KOPT-K1 (cell line): ENCODE data around the gene FNBP1.

Source experiments
- H3K27ac ChIP-seq: fragments of 200-600 bp; sonication (generic); 2 replicates; pipeline ENCODE4 v1.5.1; 2016; ENCODE audit warnings: antibody characterized with exemption, mild to moderate bottlenecking, low read depth, low read length; ENCODE audit not compliant: poor library complexity, severe bottlenecking
- H3K36me3 ChIP-seq: fragments of 200-600 bp; sonication (generic); 2 replicates; pipeline ENCODE4 v1.5.1; 2017; ENCODE audit warnings: antibody characterized with exemption, mild to moderate bottlenecking, low read length, moderate library complexity; ENCODE audit not compliant: insufficient read depth
- H3K9me3 ChIP-seq: fragments of 200-600 bp; sonication (generic); 2 replicates; pipeline ENCODE4 v1.5.1; 2017; ENCODE audit warnings: antibody characterized with exemption, low read length, mild to moderate bottlenecking; ENCODE audit not compliant: insufficient read depth, poor library complexity, severe bottlenecking

FNBP1 gene

GRCh38 chr9:130054325-130054786 lies 11.4 kb upstream of the FNBP1 start:
- H3K9me3 ChIP-seq, result no peaks in the 10 kb centered on the region
- H3K36me3 ChIP-seq, result peaks cover 12% of the 10 kb centered on the region
- H3K27ac ChIP-seq, result peak overlapping the region; percentile 95

DNA sequence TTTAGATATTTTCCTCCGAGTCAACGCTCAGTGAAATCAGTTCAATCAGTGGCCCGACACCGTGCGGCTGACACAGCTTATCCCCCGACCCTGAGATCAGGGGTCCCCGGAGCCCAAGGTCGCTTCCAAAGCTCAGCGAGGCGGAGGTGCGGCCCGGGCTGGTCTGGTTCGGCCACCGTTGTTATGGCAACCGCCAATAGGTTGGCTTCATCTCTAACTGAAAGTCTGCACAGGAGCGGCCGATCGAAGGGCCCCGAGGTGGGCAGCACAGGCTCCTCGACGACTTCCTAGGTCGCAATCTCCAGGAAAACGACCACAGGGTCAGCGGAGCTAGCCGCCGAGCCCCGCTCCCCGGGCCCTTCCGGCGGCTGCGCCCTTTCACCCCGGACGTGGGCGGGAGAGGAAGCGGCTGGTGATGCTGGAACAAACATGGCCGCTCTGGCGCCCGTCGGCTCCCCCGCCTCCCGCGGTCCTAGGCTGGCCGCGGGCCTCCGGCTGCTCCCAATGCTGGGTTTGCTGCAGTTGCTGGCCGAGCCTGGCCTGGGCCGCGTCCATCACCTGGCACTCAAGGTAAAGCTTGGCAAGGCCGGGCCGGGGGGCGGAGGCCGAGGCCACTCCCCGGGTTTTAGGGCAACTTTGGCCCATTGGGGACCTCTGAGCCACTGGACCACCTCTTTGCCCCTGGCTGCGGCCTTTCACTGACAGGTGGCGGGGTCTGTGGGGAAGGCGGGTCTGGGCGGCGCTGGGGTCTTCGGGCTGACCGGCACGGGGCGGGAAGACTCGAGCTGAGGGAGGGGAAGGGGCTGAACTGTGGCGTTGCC lies 10.7 kb upstream of the FNBP1 start, which contains the start of gene GPR107:
Gene GPR107, plus strand, starts transcription at position 403 of the 821 bp plus-strand sequence. Its CDS starts 27 bp downstream, at position 430.
- Histone ChIP-seq H3K9me3 (no peaks in the 10 kb centered on the region), H3K36me3 (peaks cover 6% of the 10 kb centered on the region), H3K27ac (peak within 1 kb of the TSS; percentile 95)

GRCh38 chr9:130053109-130053503 lies 10.1 kb upstream of the FNBP1 start:
- Histone ChIP-seq H3K36me3 (no peaks in the 10 kb centered on the region), H3K27ac (peak overlapping the region; percentile 95), H3K9me3 (no peaks in the 10 kb centered on the region)

GRCh38 chr9:130051855-130052254 lies 8.9 kb upstream of the FNBP1 start:
- Histone ChIP-seq H3K36me3 (no peaks in the 10 kb centered on the region), H3K9me3 (no peaks in the 10 kb centered on the region), H3K27ac (no peak overlapping the region)

DNA sequence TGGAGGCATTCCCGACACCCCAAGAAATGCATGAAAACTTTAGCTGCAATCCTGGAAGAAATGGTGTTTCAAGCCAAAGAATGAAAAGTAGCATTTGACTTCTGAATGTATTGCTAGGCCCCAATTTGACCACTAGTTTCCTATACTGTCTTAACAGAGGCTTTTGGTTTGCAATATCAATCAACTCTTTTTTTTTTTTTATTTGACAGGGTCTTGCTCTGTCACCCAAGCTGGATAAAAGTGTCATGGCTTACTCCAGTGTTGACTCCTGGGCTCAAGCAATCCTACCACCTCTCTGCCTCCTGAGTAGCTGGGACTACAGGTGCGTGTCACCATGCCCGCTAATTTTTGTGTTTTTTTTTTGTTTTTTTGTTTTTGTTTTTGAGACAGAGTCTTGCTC lies 7.5 kb upstream of the FNBP1 start:
- no peaks in the 10 kb centered on the region for H3K36me3 ChIP-seq
- no peak overlapping the region for H3K27ac ChIP-seq
- H3K9me3 ChIP-seq, result no peaks in the 10 kb centered on the region

GRCh38 chr9:130049431-130050210 lies 6.6 kb upstream of the FNBP1 start:
- Histone ChIP-seq H3K27ac (no peak overlapping the region), H3K9me3 (no peaks in the 10 kb centered on the region), H3K36me3 (no peaks in the 10 kb centered on the region)

GRCh38 chr9:130045725-130046450 lies 2.9 kb upstream of the FNBP1 start:
- Histone ChIP-seq H3K9me3 (no peaks in the 10 kb centered on the region), H3K36me3 (no peaks in the 10 kb centered on the region), H3K27ac (peak overlapping the region; percentile 91)

GRCh38 chr9:130043654-130044623 lies 950 bp upstream of the FNBP1 start:
- peak overlapping the region; percentile 91 for H3K27ac ChIP-seq

GRCh38 chr9:130042406-130042884 lies 544 bp downstream of the FNBP1 start:
- H3K9me3 ChIP-seq, result no peaks in the 10 kb centered on the region
- peak overlapping the region; percentile 91 for H3K27ac ChIP-seq
- H3K36me3 ChIP-seq, result no peaks in the 10 kb centered on the region

More at GRCh38 chr9:130043654-130044623, 950 bp upstream of the FNBP1 start:
- no peaks in the 10 kb centered on the region for H3K36me3 ChIP-seq
- no peaks in the 10 kb centered on the region for H3K9me3 ChIP-seq

- Histone ChIP-seq H3K27ac (peak overlapping the region; percentile 91), H3K36me3 (no peaks in the 10 kb centered on the region), H3K9me3 (no peaks in the 10 kb centered on the region)
Observed at GRCh38 chr9:130041648-130042405, 1.2 kb downstream of the FNBP1 start.

DNA sequence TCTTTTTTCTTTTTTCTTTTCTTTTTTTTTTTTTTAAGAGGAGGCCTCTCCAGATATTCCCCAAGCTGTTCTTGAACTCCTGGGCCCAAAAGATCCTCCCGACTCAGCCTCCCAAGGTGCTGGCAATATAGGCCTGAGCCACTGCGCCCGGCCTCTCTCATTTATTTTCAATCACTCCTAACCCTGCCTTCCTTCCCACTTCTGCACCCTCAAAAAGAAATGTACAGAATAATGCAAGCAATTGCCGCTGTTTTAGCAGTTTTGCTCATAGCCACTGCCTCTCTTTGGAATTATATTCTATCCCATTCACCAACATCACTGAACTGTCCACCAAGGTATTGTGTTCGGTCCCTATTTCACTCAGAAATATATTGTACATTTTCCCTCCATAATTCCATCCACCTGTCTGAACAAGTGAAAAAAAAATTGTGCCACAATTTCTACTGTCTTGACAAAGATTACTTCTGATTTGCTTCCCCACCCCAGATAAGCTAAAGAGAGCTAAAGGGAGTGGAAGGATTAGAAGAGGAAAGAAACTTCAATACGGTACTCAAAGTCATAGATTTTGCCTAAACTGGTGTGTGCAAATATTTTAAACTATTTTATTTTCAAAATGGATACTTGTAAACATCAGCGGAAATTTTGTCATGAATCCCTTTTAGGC lies 1.9 kb downstream of the FNBP1 start:
- Histone ChIP-seq H3K27ac (peak overlapping the region; percentile 91), H3K9me3 (no peaks in the 10 kb centered on the region), H3K36me3 (no peaks in the 10 kb centered on the region)

DNA sequence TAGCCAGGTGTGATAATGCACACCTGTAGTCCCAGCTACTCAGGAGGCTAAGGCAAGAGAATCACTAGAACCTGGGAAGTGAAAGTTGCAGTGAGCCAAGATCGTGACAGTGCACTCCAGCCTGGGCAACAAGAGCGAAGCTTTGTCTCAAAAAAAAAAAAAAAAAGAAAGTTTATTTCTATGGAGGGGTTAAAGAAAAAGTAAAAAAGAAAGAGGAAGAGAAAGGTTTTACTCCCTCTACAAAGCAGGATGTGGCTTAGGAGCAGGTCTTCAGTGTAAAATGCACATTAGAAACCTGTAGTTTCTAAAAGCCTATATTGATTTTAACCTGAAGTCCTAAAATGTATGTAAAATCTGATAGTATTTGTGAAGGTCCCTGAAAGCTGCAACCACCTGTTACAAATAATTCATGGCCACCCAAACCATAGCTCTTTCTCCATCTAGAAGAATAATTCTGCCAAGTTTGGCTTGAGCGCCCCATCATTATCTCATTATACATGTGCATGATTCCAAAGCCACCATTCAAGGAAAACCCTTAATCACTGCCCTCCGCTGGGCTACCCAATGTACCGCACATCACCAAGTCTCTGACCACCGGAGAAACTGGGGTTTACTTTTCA lies 3.4 kb downstream of the FNBP1 start:
- peaks cover 9% of the 10 kb centered on the region; the same call in 1 of the 2 replicates for H3K36me3 ChIP-seq
- no peaks in the 10 kb centered on the region for H3K9me3 ChIP-seq
- peak overlapping the region; percentile 91 for H3K27ac ChIP-seq
